H1 (cell line): ENCODE results near the gene RNASET2. TPM values are rescaled to one million over a fixed set of nuclear protein-coding genes. Genes with fewer than 3 reads are reported as not detected.

Experiments
- BRCA1 ChIP-seq: IDR thresholded peaks from 2 replicates; pipeline ENCODE4 v1.6.1; 2012; ENCODE audit warnings: low read depth, low read length, improper control_type of control experiment
- CBX8 ChIP-seq: fragments of 300-800, 300-1000 bp; sonication (generic); IDR thresholded peaks from 2 replicates; pipeline ENCODE4 v1.7.1; 2016; ENCODE audit warnings: low read depth, low read length, borderline replicate concordance
- CHD7 ChIP-seq: fragments of 300-600 bp; sonication (generic); IDR thresholded peaks from 2 replicates; pipeline ENCODE4 v1.7.1; 2012; ENCODE audit warnings: low read length, moderate library complexity, mild to moderate bottlenecking, inconsistent platforms; ENCODE audit not compliant: insufficient replicate concordance
- E2F6 ChIP-seq: IDR thresholded peaks from 2 replicates; pipeline ENCODE4 v1.6.1; 2012; ENCODE audit warnings: inconsistent platforms
- JUN ChIP-seq: IDR thresholded peaks from 2 replicates; pipeline ENCODE4 v1.6.1; 2011; ENCODE audit warnings: low read depth, mild to moderate bottlenecking, improper control_type of control experiment, low read length
- JUND ChIP-seq: IDR thresholded peaks from 2 replicates; pipeline ENCODE4 v1.6.1; 2011; ENCODE audit warnings: mild to moderate bottlenecking, improper control_type of control experiment, low read length
- MAX ChIP-seq: IDR thresholded peaks from 2 replicates; pipeline ENCODE4 v1.6.1; 2012; ENCODE audit warnings: inconsistent platforms
- SIX5 ChIP-seq: IDR thresholded peaks from 2 replicates; pipeline ENCODE4 v1.6.1; 2011; ENCODE audit warnings: mild to moderate bottlenecking, low read depth, low read length
- SP1 ChIP-seq: IDR thresholded peaks from 2 replicates; pipeline ENCODE4 v1.6.1; 2011; ENCODE audit warnings: low read depth, low read length
- SP2 ChIP-seq: IDR thresholded peaks from 2 replicates; pipeline ENCODE4 v1.6.1; 2012; ENCODE audit warnings: mild to moderate bottlenecking, low read length, inconsistent platforms
- TCF12 ChIP-seq: IDR thresholded peaks from 2 replicates; pipeline ENCODE4 v1.6.1; 2011; ENCODE audit warnings: low read depth, mild to moderate bottlenecking, low read length
- polyA plus RNA-seq, 7 experiments: library from polyadenylated mRNA; depleted of rRNA in 3 of 7; stranded (reverse) in 5 of 7; unstranded in 2 of 7; fragments of >200 nt in 5 of 7; fragments of 200-250 nt in 2 of 7; gene quantifications; 1 replicate in 5 of 7; 2 replicates in 1 of 7; 4 replicates in 1 of 7; pipeline versions ENCODE4 v1.2.1 to v1.2.3, GENCODE V29; 2011 to 2013; ENCODE audit warnings: missing spikeins in 2 of 7, mixed read lengths in 2 of 7
- total RNA-seq: library from RNA; stranded (reverse); fragmentation: NEBNext Ultra II Directional; extraction: Animal tissue kit (Norgen Biotek cat#: 25700); gene quantifications from 2 replicates; pipeline ENCODE4 v1.2.1, GENCODE V29; 2021

The RNASET2 gene
- total and polyA plus RNA-seq, 2 of the 8 experiments (the other 6 are each of a cell fraction or from before 2014, with no cell fraction given) = 15.7 to 22.9 TPM

GRCh38 chr6:166955865-166956443, 396 bp downstream of the RNASET2 start (continued):
- TF ChIP-seq CHD7 = no peak
- TF ChIP-seq E2F6 = peak; percentile 53; the same call in 1 of the 2 replicates
- no peak for TF ChIP-seq SIX5
- no peak for TF ChIP-seq TCF12
- TF ChIP-seq BRCA1 = no peak
- no peak for TF ChIP-seq SP1
- TF ChIP-seq JUND = no peak
- no peak for TF ChIP-seq CBX8
- no peak for TF ChIP-seq SP2
- TF ChIP-seq MAX = peak; percentile 69
- TF ChIP-seq JUN = no peak
